GM19023 (cell line): ENCODE results near the gene MIF4GD.

Experiments
- ATAC-seq: cut with Tn5 transposase; IDR thresholded peaks from one replicate; pipeline ENCODE4 v1.9.1; 2021; ENCODE audit warnings: mild to moderate bottlenecking, moderate library complexity; ENCODE audit not compliant: unreplicated experiment

Gene MIF4GD

DNA sequence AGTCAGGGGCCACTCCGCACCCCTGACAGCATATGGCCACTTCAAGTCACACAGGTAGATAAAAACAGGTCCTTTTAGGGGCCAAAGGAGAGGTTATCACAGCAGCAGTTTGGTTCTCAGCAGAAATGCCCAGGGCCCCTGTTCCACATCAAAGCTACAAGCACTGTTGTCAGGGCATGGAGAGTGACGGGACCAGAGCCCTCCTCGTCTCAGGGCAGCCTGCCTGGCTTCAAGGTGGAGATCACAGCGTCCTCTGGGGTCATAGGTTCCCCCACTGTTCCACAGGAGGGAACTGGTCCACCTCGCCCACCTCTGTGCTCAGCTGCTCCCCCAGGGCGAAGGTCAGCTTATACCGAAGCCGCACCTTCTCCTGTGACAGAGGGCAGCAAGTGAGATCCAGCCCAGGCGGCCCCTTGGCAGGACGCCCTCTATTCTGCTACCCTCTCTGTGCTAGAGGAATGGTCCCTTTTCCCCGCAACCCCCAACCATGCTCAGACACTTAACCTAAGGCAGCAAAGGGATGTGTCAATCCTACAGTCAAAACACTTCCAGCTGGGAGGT is 32.9 kb downstream of the MIF4GD start:
- ATAC-seq, result no peak

DNA sequence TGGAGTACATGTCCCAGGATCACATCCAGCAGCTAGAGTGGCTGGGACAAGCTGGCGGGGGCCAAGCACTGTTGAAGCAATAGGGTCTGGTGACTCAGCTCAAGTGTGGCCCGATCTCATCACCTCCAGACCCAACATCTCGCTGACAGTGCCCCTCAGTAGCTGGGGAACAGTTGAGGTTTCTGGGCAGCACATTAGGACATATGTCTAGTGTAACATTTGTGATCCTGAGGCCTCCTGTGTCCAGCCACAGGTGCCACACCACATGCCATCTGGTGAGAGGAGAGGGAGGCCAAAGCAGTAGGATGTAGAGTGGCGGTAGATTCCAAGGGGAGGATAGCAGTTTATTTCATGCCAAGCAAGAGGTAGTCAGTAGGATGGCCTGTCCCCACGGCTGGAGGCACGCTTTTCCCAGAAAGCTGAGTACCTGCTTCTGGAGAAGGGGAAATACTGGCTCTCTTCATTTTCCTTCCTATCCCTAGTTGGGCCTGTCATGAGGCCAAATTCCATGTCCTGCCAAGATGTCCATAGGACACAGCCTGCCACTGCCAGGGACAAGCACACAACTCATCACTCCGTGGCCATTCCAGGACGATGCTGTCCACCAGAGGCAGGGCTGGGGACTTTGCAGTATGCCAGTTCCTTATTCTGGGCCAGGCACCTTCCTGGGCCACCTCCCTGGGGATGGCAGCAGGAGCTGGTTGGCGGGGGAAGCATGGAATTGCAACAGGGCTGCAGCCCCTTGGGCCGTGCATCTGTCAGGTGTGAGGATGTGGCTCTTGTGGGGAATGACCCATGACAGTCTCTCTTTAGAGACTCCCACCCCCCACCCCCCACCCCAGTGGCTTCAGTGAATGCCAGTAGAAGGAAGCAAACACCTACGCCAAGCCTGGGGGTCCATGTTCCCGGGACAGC is 33.7 kb downstream of the MIF4GD start:
- no peak for ATAC-seq

DNA sequence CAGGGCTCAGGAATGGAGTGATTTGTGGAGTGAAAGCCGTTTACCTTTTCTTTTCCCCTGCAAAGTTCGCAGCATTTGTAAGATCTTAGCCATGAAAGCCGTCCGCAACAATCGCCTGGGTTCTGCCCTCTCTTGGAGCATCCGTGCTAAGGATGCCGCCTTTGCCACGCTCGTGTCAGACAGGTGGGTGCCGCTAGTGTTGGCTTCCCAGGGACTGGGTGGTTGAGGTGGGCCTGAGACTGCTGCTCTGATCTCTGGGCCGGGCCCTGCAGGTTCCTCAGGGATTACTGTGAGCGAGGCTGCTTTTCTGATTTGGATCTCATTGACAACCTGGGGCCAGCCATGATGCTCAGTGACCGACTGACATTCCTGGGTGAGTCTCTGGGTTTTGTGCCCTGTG is 38.2 kb downstream of the MIF4GD start:
- ATAC-seq, result no peak

DNA sequence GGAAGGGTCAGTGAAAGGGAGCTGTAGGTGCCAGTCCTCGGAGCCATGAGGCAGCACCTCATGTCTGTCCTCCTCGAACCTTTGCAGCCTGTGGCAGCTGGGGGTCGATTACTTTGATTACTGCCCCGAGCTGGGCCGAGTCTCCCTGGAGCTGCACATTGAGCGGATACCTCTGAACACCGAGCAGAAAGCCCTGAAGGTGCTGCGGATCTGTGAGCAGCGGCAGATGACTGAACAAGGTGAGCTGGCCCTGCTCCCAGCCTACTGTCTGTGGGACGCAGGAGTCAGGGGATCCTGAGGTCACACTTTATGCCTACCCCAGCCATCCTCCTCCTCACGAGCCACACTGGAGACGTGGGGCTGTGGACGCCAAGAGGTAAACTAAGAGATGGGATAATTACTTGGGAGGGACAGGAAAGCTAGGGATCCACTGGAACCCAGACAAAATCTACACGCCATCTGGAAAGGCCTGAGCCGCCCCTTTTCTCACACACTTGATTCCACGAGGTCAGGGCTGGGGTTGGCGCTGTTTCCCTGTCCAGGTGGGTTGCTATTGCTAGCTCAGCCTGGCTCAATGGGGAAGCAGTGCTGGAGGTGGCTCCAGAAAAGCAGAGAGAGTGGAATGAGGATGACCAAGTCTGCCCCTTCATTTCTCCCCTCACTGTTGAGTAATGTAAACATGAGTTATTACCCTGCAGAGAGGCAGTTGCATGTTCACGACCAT is 39.1 kb downstream of the MIF4GD start:
- ATAC-seq, result no peak

DNA sequence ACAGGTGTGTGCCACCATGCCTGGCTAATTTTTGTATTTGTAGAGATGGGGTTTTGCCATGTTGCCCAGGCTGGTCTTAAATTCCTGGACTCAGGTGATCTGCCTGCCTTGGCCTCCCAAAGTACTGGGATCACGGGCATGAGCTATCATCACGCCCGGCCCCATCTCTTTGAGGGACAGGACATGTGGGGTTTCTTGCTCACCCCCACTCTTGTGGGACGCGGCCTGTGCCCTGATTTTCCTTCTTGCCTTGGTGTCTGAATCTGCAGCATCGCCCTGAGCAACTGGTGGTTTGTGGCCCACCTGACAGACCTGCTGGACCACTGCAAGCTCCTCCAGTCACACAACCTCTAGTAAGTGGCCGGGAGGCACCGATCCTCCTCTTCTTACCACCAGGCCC is 40.0 kb downstream of the MIF4GD start:
- ATAC-seq, result no peak

DNA sequence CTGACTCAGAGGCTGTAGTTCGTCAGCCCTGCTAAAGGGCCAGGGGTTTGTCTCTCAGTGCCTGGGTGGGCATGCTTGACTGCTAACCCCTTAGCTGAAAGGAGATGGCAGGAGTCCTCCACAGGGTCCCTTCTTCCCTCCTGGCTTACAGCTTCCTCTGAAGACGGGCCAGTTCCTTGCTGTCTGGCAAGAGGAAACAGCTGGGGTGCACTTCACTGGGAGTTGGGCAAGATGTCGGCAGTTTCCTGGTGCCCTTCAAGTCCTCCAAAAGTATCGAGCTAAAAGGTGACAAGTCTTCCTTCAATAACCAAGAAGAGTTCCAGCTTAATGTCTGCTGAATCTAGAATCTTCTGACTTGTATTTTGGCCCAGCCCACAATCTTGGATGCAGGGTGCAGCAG is 42.2 kb downstream of the MIF4GD start:
- no peak for ATAC-seq

DNA sequence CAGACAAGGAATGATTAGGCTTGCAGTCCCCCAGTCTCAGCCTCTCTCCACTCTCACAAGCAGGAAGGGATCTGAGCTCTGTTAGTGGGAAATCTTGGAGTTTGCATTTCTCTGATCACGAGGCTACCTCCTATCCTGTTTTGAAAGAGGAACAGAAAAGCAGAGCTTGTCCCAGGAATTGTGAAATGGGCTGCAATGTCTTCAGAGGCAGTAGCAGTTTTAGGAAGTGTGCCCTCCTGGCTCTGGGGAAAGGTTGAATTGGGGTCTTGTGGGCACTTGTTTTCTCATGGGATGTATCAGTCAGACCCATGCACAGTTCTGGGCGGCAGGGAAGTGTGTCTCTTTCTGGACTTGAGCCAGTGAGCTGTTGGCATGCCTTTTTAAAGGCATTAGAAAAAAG is 42.7 kb downstream of the MIF4GD start:
- ATAC-seq, result no peak

DNA sequence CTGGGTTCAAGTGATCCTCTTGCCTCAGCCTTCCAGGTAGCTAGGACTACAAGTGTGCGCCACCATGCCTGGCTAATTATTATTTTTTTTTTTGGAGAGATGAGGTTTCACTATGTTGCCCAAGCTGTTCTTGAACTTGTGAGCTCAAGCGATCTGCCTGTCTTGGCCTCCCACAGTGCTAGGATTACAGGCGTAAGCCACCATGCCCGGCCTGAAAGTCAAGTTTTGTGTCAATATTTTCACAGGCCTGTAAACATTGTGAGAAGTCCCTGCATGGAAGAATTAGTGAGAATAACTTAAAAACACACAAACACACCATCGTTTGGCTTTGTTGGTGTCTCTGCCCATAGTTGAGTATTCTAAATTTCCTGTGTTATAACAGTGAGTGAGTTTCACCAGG is 43.3 kb downstream of the MIF4GD start:
- no peak for ATAC-seq

DNA sequence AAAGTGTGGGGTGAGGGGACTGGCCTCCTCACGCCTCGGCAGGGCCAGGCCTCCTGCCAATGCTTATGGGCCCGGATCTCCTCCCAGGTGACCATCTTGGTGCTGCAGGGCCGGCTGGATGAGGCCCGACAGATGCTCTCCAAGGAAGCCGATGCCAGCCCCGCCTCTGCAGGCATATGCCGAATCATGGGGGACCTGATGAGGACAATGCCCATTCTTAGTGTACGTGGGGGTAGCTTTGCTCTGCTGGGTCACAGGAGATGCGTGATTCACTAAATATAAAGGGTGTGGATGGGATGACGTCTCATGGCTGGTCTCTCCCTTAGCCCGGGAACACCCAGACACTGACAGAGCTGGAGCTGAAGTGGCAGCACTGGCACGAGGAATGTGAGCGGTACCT is 46.0 kb downstream of the MIF4GD start:
- no peak for ATAC-seq

GRCh38 chr17:75219815-75220214 is 51.2 kb downstream of the MIF4GD start:
- no peak for ATAC-seq

DNA sequence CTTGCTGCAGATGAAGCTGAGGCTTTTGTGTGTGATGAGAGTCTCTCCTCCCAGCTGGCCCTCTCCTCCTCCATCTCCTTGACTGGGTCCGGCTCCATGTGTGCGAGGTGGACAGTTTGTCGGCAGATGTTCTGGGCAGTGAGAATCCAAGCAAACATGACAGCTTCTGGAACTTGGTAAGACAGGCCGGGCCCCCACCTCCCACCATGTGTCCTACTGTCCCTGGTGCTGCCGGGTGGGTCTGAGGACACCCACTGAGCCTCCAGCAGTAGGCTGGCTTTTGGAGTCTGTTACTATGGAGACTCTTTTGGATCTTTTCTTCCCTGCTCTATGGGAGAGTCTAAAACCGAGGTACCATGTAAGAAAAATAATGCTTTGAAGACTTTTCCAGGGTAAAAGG is 52.9 kb downstream of the MIF4GD start:
- no peak for ATAC-seq
